Endothelial cell of umbilical vein (primary cell): ENCODE data around the gene PRKAG2.

ENCODE experiments used
- EZH2 ChIP-seq: IDR thresholded peaks from 2 replicates; pipeline ENCODE4 v1.6.1; 2012; ENCODE audit warnings: borderline replicate concordance, low read depth, mild to moderate bottlenecking, moderate library complexity, low read length, inconsistent platforms; ENCODE audit not compliant: severe bottlenecking
- GATA2 ChIP-seq: IDR thresholded peaks from 2 replicates; pipeline ENCODE4 v1.7.0; 2011; ENCODE audit warnings: low read depth, mild to moderate bottlenecking, moderate library complexity, mixed read lengths, low read length; ENCODE audit not compliant: insufficient read length, insufficient read depth
- MYC ChIP-seq: IDR thresholded peaks from one replicate; pipeline ENCODE4 v1.6.1; 2011; ENCODE audit warnings: mild to moderate bottlenecking, low read depth, low read length
- POLR2A ChIP-seq: IDR thresholded peaks from 2 replicates; pipeline ENCODE4 v1.6.1; 2012; ENCODE audit warnings: low read depth, mild to moderate bottlenecking, control low read depth, low read length
- TF ChIP-seq, protein P1 (sequence below), 2 donors: IDR thresholded peaks; 1 replicate in 1 of 2; 2 replicates in 1 of 2; pipeline ENCODE4 v1.5.1; 2011; ENCODE audit warnings: low read length in 2 of 2, mild to moderate bottlenecking in 2 of 2, moderate library complexity in 2 of 2, control low read depth in 1 of 2, inconsistent platforms in 1 of 2, low read depth in 1 of 2; ENCODE audit not compliant: insufficient read depth in 1 of 2; ENCODE audit errors: extremely low read depth in 1 of 2
- TF ChIP-seq, protein P2 (sequence below): IDR thresholded peaks from 2 replicates; pipeline ENCODE4 v1.6.1; 2011; ENCODE audit not compliant: insufficient read depth, insufficient read length

GRCh38 chr7:151714201-151714600 lies 162.7 kb downstream of the PRKAG2 start:
- TF ChIP-seq EZH2 (no peak), GATA2 (no peak), POLR2A (no peak), MYC (no peak)
- TF ChIP-seq, protein P1, sequence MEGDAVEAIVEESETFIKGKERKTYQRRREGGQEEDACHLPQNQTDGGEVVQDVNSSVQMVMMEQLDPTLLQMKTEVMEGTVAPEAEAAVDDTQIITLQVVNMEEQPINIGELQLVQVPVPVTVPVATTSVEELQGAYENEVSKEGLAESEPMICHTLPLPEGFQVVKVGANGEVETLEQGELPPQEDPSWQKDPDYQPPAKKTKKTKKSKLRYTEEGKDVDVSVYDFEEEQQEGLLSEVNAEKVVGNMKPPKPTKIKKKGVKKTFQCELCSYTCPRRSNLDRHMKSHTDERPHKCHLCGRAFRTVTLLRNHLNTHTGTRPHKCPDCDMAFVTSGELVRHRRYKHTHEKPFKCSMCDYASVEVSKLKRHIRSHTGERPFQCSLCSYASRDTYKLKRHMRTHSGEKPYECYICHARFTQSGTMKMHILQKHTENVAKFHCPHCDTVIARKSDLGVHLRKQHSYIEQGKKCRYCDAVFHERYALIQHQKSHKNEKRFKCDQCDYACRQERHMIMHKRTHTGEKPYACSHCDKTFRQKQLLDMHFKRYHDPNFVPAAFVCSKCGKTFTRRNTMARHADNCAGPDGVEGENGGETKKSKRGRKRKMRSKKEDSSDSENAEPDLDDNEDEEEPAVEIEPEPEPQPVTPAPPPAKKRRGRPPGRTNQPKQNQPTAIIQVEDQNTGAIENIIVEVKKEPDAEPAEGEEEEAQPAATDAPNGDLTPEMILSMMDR (IDR thresholded peaks at IDR 0.05; ENCODE audit: extremely low read depth in 1 of 2, insufficient read depth in 1 of 2, low read depth in 1 of 2, low read length in 2 of 2), result no peak
- TF ChIP-seq, protein P2, sequence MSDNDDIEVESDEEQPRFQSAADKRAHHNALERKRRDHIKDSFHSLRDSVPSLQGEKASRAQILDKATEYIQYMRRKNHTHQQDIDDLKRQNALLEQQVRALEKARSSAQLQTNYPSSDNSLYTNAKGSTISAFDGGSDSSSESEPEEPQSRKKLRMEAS, result no peak
